ENCODE results near the gene DEXI. TPM values are rescaled to one million over a fixed set of nuclear protein-coding genes. Genes with fewer than 3 reads are reported as not detected.

Gene DEXI
- total RNA-seq, result 54.1 and 60.2 TPM in 2 replicates

DNA sequence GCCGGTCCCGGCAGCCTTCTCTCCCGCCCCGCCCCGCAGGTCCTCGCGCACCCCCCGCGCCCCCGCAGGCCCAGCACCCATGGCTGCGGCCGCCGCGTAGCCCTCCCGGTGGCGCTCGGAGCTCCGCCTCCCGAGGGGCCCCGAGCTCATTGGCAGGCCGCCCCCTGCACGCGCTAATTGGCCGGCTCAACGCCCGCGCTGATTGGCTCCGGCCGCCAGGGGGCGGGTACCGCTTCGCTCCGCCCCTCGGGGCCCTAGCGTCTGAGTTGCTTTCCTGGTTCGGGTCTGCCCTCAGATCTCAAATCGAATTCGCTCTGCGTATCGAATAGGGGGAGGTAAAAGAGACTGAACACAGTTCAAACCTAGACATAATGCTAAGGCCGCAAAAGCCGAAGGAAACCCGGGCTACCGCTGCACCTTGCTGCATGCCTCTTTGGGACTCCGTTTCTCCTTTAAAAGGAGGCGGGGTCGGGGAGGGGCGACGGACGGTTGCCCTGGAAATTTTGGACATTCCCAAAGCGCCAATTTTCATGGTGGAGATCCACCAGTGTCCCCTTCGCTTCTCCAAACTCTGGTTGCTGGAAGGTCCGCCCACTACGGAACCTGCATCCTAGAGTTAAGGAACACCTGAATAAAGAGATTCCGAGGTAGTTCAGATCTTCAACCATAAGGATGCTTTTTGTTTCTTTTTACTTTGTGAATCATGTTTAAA lies at the start of gene DEXI:
TSS of gene DEXI (minus strand) at position 117 of the 712 bp plus-strand sequence. CDS start 463 bp downstream, outside the sequence.

DNA sequence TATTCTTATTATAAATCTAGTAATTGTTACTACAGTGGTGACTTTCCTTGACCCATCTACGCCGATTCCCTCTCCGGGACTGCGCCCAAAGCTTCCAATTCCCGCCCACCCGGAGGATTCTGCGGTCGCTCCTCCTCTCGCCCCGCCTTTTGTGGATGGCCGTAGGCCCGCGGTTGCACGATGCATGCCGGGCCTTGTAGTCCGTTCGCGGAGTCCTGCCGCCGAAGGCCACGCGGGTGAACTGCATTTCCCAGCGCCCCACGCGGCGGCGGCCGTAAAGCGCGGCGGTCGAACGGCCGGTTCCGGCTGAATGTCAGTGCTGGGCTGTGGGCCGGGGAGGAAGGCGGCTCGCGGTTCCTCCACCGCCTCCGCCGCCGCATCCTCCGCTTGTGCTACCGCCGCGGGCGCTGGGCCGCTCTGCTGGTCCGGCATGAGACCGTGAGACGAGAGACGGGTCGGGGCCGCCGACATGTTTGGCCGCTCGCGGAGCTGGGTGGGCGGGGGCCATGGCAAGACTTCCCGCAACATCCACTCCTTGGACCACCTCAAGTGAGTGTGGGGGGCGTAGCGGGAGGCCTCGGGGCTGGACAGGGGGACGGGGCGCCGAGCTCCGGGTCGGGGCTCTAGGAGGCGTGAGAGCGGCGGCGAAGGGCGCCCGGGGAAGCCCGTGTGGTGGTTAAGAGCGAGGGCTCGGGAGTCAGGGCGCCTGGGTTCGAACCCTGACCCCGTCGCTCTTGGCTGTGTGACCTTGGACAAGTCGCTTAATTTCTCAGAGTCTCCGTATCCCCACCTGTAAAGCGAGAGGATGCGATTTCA lies 2.2 kb upstream of the DEXI start, which contains the start of gene CLEC16A:
TSS of gene CLEC16A (plus strand) at position 316 of the 816 bp plus-strand sequence. CDS start at position 470, 154 bp downstream.

Other genes with a start within 250 kb of the DEXI start
- gene TEKT5, start 247.5 kb downstream of the DEXI start, total RNA-seq, result 0.21 and 0.48 TPM in 2 replicates
- gene NUBP1, start 198.6 kb downstream of the DEXI start, total RNA-seq, result 12.6 and 27.0 TPM in 2 replicates
- gene TVP23A, start 123.7 kb downstream of the DEXI start, total RNA-seq, result not detected in 2 replicates
- 0.21 and 0.24 TPM in 2 replicates for gene CIITA, start 65.3 kb downstream of the DEXI start, total RNA-seq
- gene CLEC16A, start 2.1 kb upstream of the DEXI start, total RNA-seq, result 16.9 and 17.9 TPM in 2 replicates

Data from tracheal epithelial cell (primary cell).